HepG2 (cell line): Measurements from ENCODE around the gene MMP8. TPM values are rescaled to one million over a fixed set of nuclear protein-coding genes. Genes with fewer than 3 reads are reported as not detected.

Experiments used
- ATAC-seq: fragments of 200-7000 bp; cut with Tn5 transposase; 3 replicates; pipeline ENCODE4 v1.9.1; 2020; ENCODE audit warnings: mild to moderate bottlenecking, moderate library complexity
- BruUV-seq: library from RNA; stranded (reverse); fragments of 400-500 nt; replicated peaks from 2 replicates; lab custom pipeline; 2021; lab: Mats Ljungman, UMichigan
- CTCF ChIA-PET: fragments of 300-600 bp; formaldehyde crosslinking; extraction: SDS; loops from one replicate; lab custom pipeline; 2021; ENCODE audit warnings: low total read pairs, inconsistent platforms, low intra/inter-chr PET ratio; lab: Yijun Ruan, JAX
- POLR2A ChIA-PET: fragments of 350-600 bp; sonication (Branson Sonifier 250); formaldehyde crosslinking; loops from one replicate; lab custom pipeline; 2020; ENCODE audit warnings: antibody characterized with exemption, inconsistent platforms; lab: Yijun Ruan, JAX
- DNase-seq: peaks from one replicate; pipeline ENCODE4 v3.0.0-alpha.2; 2015; ENCODE audit warnings: low spot score
- FAIRE-seq: peaks from 3 replicates; lab custom pipeline; 2011; peaks lifted over from hg19 to GRCh38; lab: Jason Lieb, UNC
- H2AFZ ChIP-seq: one replicate; pipeline ENCODE4 v1.6.1; 2011; ENCODE audit warnings: low read length, inconsistent platforms
- H3K27ac ChIP-seq: fragments of 300-600 bp; 3 replicates; pipeline ENCODE4 v1.8.0; 2011; ENCODE audit warnings: mixed run types, mild to moderate bottlenecking, mixed read lengths, low read length, inconsistent platforms; ENCODE audit not compliant: insufficient read depth; ENCODE audit errors: extremely low read length
- H3K27me3 ChIP-seq, 2 experiments: fragments of 200-600 bp in 1 of 2; 2 replicates in 1 of 2; 3 replicates in 1 of 2; pipeline versions ENCODE4 v1.6.0 to v1.8.0; 2011; ENCODE audit warnings: low read length in 2 of 2, mild to moderate bottlenecking in 2 of 2, moderate library complexity in 2 of 2, inconsistent platforms in 1 of 2; ENCODE audit not compliant: insufficient read depth in 2 of 2, control insufficient read depth in 1 of 2
- H3K36me3 ChIP-seq, 2 experiments: fragments of 200-600 bp in 1 of 2; replicated peaks in 1 of 2; 2 replicates in 1 of 2; 3 replicates in 1 of 2; pipeline versions ENCODE4 v1.5.1 to v1.8.0; 2011; ENCODE audit warnings: low read length in 2 of 2, inconsistent platforms in 1 of 2; ENCODE audit not compliant: insufficient read depth in 2 of 2, control insufficient read depth in 1 of 2
- H3K4me1 ChIP-seq: 2 replicates; pipeline ENCODE4 v1.5.1; 2012; ENCODE audit warnings: low read length, inconsistent platforms; ENCODE audit not compliant: insufficient read depth
- H3K4me2 ChIP-seq: 2 replicates; pipeline ENCODE4 v1.6.0; 2011; ENCODE audit warnings: low read depth, low read length, inconsistent platforms
- H3K4me3 ChIP-seq, 3 experiments: fragments of 200-600 bp in 1 of 3; sonication (generic), shearing (Covaris generic) in 1 of 3; replicated peaks in 1 of 3; 2 replicates each; pipeline ENCODE4 v1.5.1; 2011 to 2016; ENCODE audit warnings: low read length in 3 of 3, inconsistent platforms in 2 of 3, low read depth in 2 of 3, mild to moderate bottlenecking in 2 of 3, control low read depth in 1 of 3, mixed read lengths in 1 of 3; ENCODE audit not compliant: insufficient read depth in 1 of 3
- H3K79me2 ChIP-seq: one replicate; pipeline ENCODE4 v1.6.1; 2011; ENCODE audit warnings: low read length, inconsistent platforms; ENCODE audit not compliant: insufficient read depth
- H3K9ac ChIP-seq: 2 replicates; pipeline ENCODE4 v1.6.0; 2011; ENCODE audit warnings: mild to moderate bottlenecking, low read depth, low read length, inconsistent platforms; ENCODE audit not compliant: insufficient read depth
- H3K9me3 ChIP-seq: 2 replicates; pipeline ENCODE4 v1.5.1; 2012; ENCODE audit warnings: mild to moderate bottlenecking, low read length
- H4K20me1 ChIP-seq: 2 replicates; pipeline ENCODE4 v1.6.0; 2011; ENCODE audit warnings: inconsistent platforms, mild to moderate bottlenecking, low read length, moderate library complexity; ENCODE audit not compliant: insufficient read depth
- CEBPG ChIP-seq: IDR thresholded peaks from 2 replicates; pipeline ENCODE4 v1.6.1; 2016
- HMG20B ChIP-seq: conservative IDR thresholded peaks from 2 replicates; pipeline ENCODE4 v1.6.1; 2016; ENCODE audit warnings: missing genetic modification reagents, missing compliant biosample characterization
- KLF12 ChIP-seq: sonication (generic); formaldehyde crosslinking; IDR thresholded peaks from 2 replicates; pipeline ENCODE4 v1.4.0; 2020; ENCODE audit warnings: missing genetic modification reagents, borderline replicate concordance
- MBNL3 ChIP-seq: fragments of 250-450 bp; sonication (Bioruptor Pico); conservative IDR thresholded peaks from 2 replicates; pipeline ENCODE4 v1.8.0; 2022; ENCODE audit warnings: mild to moderate bottlenecking, inconsistent platforms
- NFYC ChIP-seq: IDR thresholded peaks from 2 replicates; pipeline ENCODE4 v1.6.1; 2016; ENCODE audit warnings: missing genetic modification reagents, missing compliant biosample characterization
- NR3C1 ChIP-seq: sonication (generic); formaldehyde crosslinking; IDR thresholded peaks from 2 replicates; pipeline ENCODE4 v1.4.0; 2020; ENCODE audit warnings: missing genetic modification reagents
- SP140L ChIP-seq: sonication (generic); formaldehyde crosslinking; IDR thresholded peaks from 2 replicates; pipeline ENCODE4 v1.4.0; 2020; ENCODE audit warnings: missing genetic modification reagents, borderline replicate concordance
- TBP ChIP-seq: sonication (generic); formaldehyde crosslinking; IDR thresholded peaks from 2 replicates; pipeline ENCODE4 v1.5.0; 2020; ENCODE audit warnings: missing genetic modification reagents
- THAP11 ChIP-seq: IDR thresholded peaks from 2 replicates; pipeline ENCODE4 v1.6.1; 2016; ENCODE audit warnings: missing biosample characterization, missing genetic modification reagents
- ZNF143 ChIP-seq: sonication (generic); formaldehyde crosslinking; IDR thresholded peaks from 2 replicates; pipeline ENCODE4 v1.4.0; 2020; ENCODE audit warnings: missing genetic modification reagents
- ZNF234 ChIP-seq: sonication (generic); formaldehyde crosslinking; conservative IDR thresholded peaks from 2 replicates; pipeline ENCODE4 v1.5.1; 2020; ENCODE audit warnings: mild to moderate bottlenecking, missing genetic modification reagents
- ZNF383 ChIP-seq: sonication (generic); formaldehyde crosslinking; IDR thresholded peaks from 2 replicates; pipeline ENCODE4 v1.4.0; 2020; ENCODE audit warnings: missing genetic modification reagents, mild to moderate bottlenecking, borderline replicate concordance
- ZNF605 ChIP-seq: sonication (generic); formaldehyde crosslinking; IDR thresholded peaks from 2 replicates; pipeline ENCODE4 v1.8.0; 2022; ENCODE audit warnings: mild to moderate bottlenecking, missing genetic modification reagents
- ZNF678 ChIP-seq: sonication (generic); formaldehyde crosslinking; IDR thresholded peaks from 2 replicates; pipeline ENCODE4 v1.4.0; 2020; ENCODE audit warnings: mild to moderate bottlenecking, missing genetic modification reagents
- WGBS: methylation state at CpG from one replicate; pipeline ENCODE4 v1.1.6; 2017; ENCODE audit warnings: low lambda C conversion rate; 5-methylcytosine and 5-hydroxymethylcytosine counted together
- in situ Hi-C: cut with HindIII; loops from 2 replicates; pipeline ENCODE4 v1.10.0; 2017; ENCODE audit warnings: low pct_unique_long_range_greater_than_20kb; ENCODE audit not compliant: extremely low pct_ligation_motif_present
- intact Hi-C: fragments of 100-400 bp; cut with micrococcal nuclease; formaldehyde crosslinking; loops from one replicate; pipeline ENCODE4 v1.10.0; 2022; ENCODE audit not compliant: unreplicated experiment
- polyA plus RNA-seq, 8 experiments: library from polyadenylated mRNA; depleted of rRNA in 3 of 8; stranded (reverse) in 7 of 8; unstranded in 1 of 8; fragments of >200 nt; fragmentation: Illumina TruSeq in 4 of 8; extraction: Trizol in 4 of 8; gene quantifications; 2 replicates each; pipeline versions ENCODE4 v1.2.1 to v1.2.3, GENCODE V29; 2011 to 2016; ENCODE audit warnings: low read depth in 4 of 8, missing spikeins in 1 of 8, mixed read lengths in 1 of 8; ENCODE audit not compliant: insufficient read depth in 1 of 8
- total RNA-seq, 5 experiments: library from RNA; depleted of rRNA; stranded (reverse); fragments of >200 nt; fragmentation: Illumina TruSeq; extraction: Trizol; gene quantifications; 2 replicates each; pipeline ENCODE4 v1.2.3, GENCODE V29; 2016; ENCODE audit warnings: low read depth in 1 of 5
- TF ChIP-seq, protein P1 (sequence below): sonication (generic); formaldehyde crosslinking; IDR thresholded peaks from 2 replicates; pipeline ENCODE4 v1.8.1; 2023; ENCODE audit warnings: mild to moderate bottlenecking, inconsistent platforms, moderate library complexity, missing genetic modification reagents, borderline replicate concordance
- TF ChIP-seq, protein P2 (sequence below): sonication (generic); formaldehyde crosslinking; IDR thresholded peaks from 2 replicates; pipeline ENCODE4 v1.8.0; 2022; ENCODE audit warnings: low read depth, missing genetic modification reagents

Gene MMP8
- total and polyA plus RNA-seq, 2 of the 13 experiments (the other 11 are each of a cell fraction or from before 2014, with no cell fraction given), result not detected

DNA sequence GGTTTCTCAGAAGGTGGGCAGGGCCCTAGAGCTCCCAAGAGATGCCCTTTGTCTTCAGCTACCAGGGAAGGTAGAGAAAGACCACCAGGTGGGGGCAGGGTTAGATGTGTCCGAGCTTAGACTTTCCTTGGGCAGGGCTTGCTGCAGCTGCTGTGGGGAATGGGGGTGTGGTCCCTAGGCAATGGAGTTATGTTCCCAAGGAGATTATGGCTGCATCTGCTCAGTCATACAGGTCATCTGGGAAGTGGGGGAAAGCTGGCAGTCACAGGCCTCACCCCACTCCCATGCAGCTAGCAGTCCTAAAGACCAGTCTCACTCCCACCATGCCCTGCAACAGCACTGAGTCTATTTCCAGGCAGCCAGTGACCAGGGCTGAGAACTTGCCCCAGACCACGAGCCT, 48.7 kb downstream of the MMP8 start:
- no peak overlapping the region for H3K4me3 ChIP-seq
- intact Hi-C loops (no loop called here), in situ Hi-C loops (no loop called here)
- TF ChIP-seq ZNF678 (CRISPR knock-in tag), result no peak
- no peak for TF ChIP-seq KLF12 (CRISPR knock-in tag)
- no peak for TF ChIP-seq NR3C1 (CRISPR knock-in tag)
- TF ChIP-seq NFYC (CRISPR knock-in tag), result no peak
- no peak for TF ChIP-seq ZNF234 (CRISPR knock-in tag)
- no peak for TF ChIP-seq ZNF383 (CRISPR knock-in tag)
- no peak for TF ChIP-seq ZNF605 (CRISPR knock-in tag)
- TF ChIP-seq HMG20B (CRISPR knock-in tag), result no peak
- BruUV-seq, result no TSS peak
- no CpG with 5 or more reads among the region's 2 CpGs for WGBS
- ChIA-PET CTCF (no interaction called here), POLR2A (no interaction called here)
- DNase-seq (no peak), ATAC-seq (no peak), FAIRE-seq (no peak)
- no peak overlapping the region for H3K4me2 ChIP-seq
- no peak overlapping the region for H3K27ac ChIP-seq
- H4K20me1 ChIP-seq, result no peaks in the 10 kb centered on the region
- no peaks in the 10 kb centered on the region for H3K36me3 ChIP-seq
- H3K4me1 ChIP-seq, result no peaks in the 10 kb centered on the region
- no peak overlapping the region for H3K9ac ChIP-seq
- H2AFZ ChIP-seq, result no peak overlapping the region
- no peaks in the 10 kb centered on the region; a peak in 1 of 5 replicates for H3K27me3 ChIP-seq
- H3K79me2 ChIP-seq, result no peaks in the 10 kb centered on the region
- no peaks in the 10 kb centered on the region for H3K9me3 ChIP-seq

DNA sequence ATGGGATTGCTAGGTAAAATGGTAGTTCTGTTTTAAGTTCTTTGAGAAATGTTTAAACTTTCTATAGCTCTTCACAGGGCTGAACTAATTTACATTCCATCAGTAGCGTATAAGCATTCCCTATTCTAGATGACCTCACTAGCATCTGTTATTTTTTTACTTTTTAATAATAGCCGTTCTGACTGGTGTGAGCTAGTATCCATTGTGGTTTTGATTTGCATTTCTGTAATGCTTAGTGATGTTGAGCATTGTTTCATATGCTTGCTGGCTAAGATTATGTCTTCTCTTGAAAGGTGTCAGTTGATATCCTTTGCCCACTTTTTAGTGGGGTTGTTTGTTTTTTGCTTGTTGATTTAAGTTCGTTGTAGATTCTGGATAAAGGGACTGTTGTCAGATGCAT, 55.1 kb downstream of the MMP8 start:
- no peaks in the 10 kb centered on the region; a peak in 1 of 5 replicates for H3K27me3 ChIP-seq
- H3K9ac ChIP-seq, result no peak overlapping the region
- H4K20me1 ChIP-seq, result no peaks in the 10 kb centered on the region
- FAIRE-seq, result no peak
- H3K4me1 ChIP-seq, result peaks cover 7% of the 10 kb centered on the region; the same call in 1 of the 2 replicates
- intact Hi-C loops, result loop anchor here (5.0 kb wide), 1 partner anchor 137 kb away; the partner anchor contains the start of gene MMP7
- no peak overlapping the region for H3K4me3 ChIP-seq
- POLR2A ChIA-PET, result no interaction called here
- TF ChIP-seq, protein P1, sequence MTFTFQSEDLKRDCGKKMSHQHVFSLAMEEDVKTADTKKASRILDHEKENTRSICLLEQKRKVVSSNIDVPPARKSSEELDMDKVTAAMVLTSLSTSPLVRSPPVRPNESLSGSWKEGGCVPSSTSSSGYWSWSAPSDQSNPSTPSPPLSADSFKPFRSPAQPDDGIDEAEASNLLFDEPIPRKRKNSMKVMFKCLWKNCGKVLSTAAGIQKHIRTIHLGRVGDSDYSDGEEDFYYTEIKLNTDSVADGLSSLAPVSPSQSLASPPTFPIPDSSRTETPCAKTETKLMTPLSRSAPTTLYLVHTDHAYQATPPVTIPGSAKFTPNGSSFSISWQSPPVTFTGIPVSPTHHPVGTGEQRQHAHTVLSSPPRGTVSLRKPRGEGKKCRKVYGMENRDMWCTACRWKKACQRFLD (CRISPR knock-in tag), result no peak
- TF ChIP-seq CEBPG (CRISPR knock-in tag) (no peak), TBP (no peak), SP140L (no peak), THAP11 (CRISPR knock-in tag) (no peak), MBNL3 (no peak), ZNF143 (CRISPR knock-in tag) (no peak)
- TF ChIP-seq, protein P2, sequence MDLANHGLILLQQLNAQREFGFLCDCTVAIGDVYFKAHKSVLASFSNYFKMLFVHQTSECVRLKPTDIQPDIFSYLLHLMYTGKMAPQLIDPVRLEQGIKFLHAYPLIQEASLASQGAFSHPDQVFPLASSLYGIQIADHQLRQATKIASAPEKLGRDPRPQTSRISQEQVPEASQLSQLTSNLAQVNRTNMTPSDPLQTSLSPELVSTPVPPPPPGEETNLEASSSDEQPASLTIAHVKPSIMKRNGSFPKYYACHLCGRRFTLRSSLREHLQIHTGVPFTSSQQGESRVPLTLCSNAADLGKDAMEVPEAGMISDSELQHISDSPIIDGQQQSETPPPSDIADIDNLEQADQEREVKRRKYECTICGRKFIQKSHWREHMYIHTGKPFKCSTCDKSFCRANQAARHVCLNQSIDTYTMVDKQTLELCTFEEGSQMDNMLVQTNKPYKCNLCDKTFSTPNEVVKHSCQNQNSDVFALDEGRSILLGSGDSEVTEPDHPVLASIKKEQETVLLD, result no peak
- ATAC-seq, result no peak
- H3K9me3 ChIP-seq, result no peaks in the 10 kb centered on the region
- in situ Hi-C loops, result no loop called here
- no peak overlapping the region for H3K27ac ChIP-seq
- no peaks in the 10 kb centered on the region for H3K36me3 ChIP-seq
- DNase-seq, result no peak
- CTCF ChIA-PET, result no interaction called here
- no peak overlapping the region for H3K4me2 ChIP-seq
- no peak overlapping the region for H2AFZ ChIP-seq
- no peaks in the 10 kb centered on the region for H3K79me2 ChIP-seq
- no TSS peak for BruUV-seq
- 0% methylated on average over 3 of the region's 3 CpGs for WGBS
